Activated T-helper 2 cell treated with anti-CD3 and anti-CD28 coated beads, Interferon-gamma antibody, Interleukin-2, Interleukin-4, amounts not matched to agents 10 μg/mL and 5 μg/mL and 100 μg/mL, durations not matched to agents 14 hours and 24 hours and 36 hours (primary cell): ENCODE data around the gene CMTM4. TPM values are rescaled to one million over a fixed set of nuclear protein-coding genes. Genes with fewer than 3 reads are reported as not detected.

ENCODE experiments used
- DNase-seq: peaks from one replicate; pipeline ENCODE4 v3.0.0; 2021; ENCODE audit warnings: low spot score
- H3K27ac Mint-ChIP-seq: one replicate; pipeline ENCODE4 v1.8.0; 2021; ENCODE audit warnings: mixed read lengths
- H3K27me3 Mint-ChIP-seq: one replicate; pipeline ENCODE4 v1.8.0; 2021; ENCODE audit warnings: low read depth, mixed read lengths
- H3K36me3 Mint-ChIP-seq: one replicate; pipeline ENCODE4 v1.8.0; 2021; ENCODE audit warnings: low read depth, mixed read lengths
- H3K4me1 Mint-ChIP-seq: one replicate; pipeline ENCODE4 v1.8.0; 2021; ENCODE audit warnings: low read depth, mixed read lengths
- H3K4me3 Mint-ChIP-seq: one replicate; pipeline ENCODE4 v1.8.0; 2021; ENCODE audit warnings: low read depth, mild to moderate bottlenecking, moderate library complexity, mixed read lengths
- H3K9me3 Mint-ChIP-seq: one replicate; pipeline ENCODE4 v1.8.0; 2021; ENCODE audit warnings: mixed read lengths
- intact Hi-C: fragments of 100-400 bp; cut with micrococcal nuclease; formaldehyde crosslinking; loops from one replicate; pipeline ENCODE4 v1.15.1; 2023
- total RNA-seq: library from RNA; stranded (reverse); gene quantifications from 2 replicates; pipeline ENCODE4 v1.2.3, GENCODE V29; 2022

The CMTM4 gene
- total RNA-seq = 3.8 and 4.0 TPM in 2 replicates

- intact Hi-C loops = loop anchor here (5.0 kb wide), 1 partner anchor 90 kb away; no protein-coding TSS in a partner anchor
- no peaks in the 10 kb centered on the region for H3K36me3 Mint-ChIP-seq
- H3K27me3 Mint-ChIP-seq = peaks cover 39% of the 10 kb centered on the region
- peak; percentile 71 for DNase-seq
- H3K4me1 Mint-ChIP-seq = peaks cover 9% of the 10 kb centered on the region
- no peak within 1 kb of the TSS for H3K27ac Mint-ChIP-seq
- peak within 1 kb of the TSS; percentile 69 for H3K4me3 Mint-ChIP-seq
- no peaks in the 10 kb centered on the region for H3K9me3 Mint-ChIP-seq
Measured at GRCh38 chr16:66696669-66697630, at the start of gene CMTM4. Gene CMTM4, minus strand, starts transcription at chr16:66696743. Its CDS starts 218 bp downstream, at chr16:66696525.

DNA sequence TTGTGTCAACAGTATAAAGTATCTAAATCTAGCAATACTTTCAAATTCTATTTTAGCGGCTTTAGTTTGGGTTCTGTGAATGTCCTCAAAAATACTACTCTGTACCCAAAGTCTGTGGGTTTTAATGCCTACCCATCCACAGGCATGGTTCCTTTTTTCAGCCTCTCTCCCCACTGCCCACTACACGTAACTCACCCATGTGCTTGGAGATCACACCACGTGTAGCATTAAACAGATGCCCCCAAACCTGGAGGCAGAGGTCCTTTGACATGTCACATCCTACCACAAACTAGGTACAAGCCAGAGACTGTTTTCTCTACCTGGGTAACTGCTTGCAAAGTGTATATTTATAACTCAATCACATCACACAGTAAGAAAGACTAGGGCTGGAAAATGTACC is 49.5 kb upstream of the CMTM4 start:
- Mint-ChIP-seq H3K27ac (peak overlapping the region; percentile 13), H3K27me3 (no peaks in the 10 kb centered on the region), H3K4me3 (no peak overlapping the region), H3K4me1 (peaks cover 36% of the 10 kb centered on the region), H3K9me3 (no peaks in the 10 kb centered on the region), H3K36me3 (peaks cover 63% of the 10 kb centered on the region)
- intact Hi-C loops = no loop called here
- DNase-seq = no peak

DNA sequence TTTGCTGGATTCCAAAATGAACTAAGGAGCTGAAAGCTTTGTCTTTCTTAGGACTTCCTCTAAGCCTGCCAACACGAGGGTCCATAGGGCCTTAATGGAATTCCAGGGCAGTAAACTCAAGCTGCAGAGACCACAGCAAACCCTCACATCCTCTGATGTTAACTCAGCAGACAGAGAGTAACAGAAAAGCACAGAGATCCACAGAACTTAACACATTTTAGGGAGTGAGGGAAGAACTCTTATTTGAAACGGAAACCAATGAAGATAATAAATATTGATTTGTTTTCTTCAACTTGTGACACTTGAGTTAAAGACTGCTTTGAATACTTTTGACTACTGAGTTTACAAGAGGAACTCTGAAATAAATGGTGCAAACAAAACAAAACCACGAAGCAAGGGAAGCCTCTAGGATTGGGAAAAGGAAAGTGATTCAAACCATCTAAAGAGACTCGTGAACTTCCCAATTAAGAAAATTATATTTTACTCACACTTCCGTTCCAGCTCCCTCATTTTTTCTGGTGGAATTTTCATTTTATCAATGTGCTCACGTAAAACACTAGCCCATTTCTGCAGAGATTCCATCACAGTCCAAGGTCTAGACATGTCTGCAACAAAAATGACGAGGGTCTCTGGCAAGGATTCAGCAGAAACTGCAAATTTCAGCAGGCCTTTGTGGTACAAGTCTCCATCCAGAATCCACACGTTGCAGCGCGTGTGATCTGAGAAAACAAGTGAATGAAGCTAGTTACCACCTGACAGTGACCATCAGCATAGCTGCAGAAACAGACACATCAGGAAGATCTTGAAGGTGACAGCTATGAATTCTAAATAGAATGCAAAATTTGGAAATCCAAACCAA is 45.6 kb upstream of the CMTM4 start:
- DNase-seq = no peak
- Mint-ChIP-seq H3K27me3 (no peaks in the 10 kb centered on the region), H3K27ac (no peak overlapping the region), H3K4me3 (no peak overlapping the region), H3K9me3 (no peaks in the 10 kb centered on the region), H3K36me3 (peaks cover 64% of the 10 kb centered on the region), H3K4me1 (peaks cover 24% of the 10 kb centered on the region)
- intact Hi-C loops = loop anchor here (5.0 kb wide), 1 partner anchor 125 kb away; no protein-coding TSS in a partner anchor

DNA sequence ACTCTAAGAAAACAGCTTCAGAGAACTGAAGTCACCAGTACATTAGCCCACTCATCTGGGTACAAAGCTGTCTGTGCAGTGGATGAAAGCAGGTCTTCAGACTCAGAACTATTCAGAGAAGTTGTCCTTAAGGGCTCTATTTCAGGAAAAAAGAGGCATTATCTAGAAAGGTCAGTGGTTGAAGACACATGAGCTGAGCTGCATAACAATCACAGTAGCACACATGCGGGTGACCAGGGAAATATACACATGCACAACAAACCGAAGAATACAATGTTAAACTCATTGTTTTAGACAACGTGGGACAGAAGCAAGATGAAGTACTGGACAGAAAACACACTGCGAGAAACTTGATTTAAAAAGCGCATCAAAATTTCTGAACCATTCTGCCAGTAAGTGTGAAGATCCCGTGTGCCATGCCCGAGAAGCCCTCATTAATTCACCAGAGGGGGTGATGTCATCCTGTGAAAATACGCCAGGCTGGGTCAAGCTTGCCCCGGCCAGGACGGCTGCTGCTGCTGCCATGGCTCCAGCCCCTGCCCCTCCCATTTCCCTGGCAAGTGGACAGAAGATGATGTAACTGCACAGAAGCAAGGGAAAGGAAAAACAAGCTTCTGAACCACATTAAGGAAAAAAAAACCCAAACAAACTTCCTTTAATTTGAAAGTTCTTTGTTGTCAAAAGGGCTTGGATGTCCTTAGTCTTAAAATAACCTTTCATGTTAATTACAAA is 44.8 kb upstream of the CMTM4 start:
- Mint-ChIP-seq H3K4me1 (peaks cover 17% of the 10 kb centered on the region), H3K27ac (no peak overlapping the region), H3K36me3 (peaks cover 59% of the 10 kb centered on the region), H3K27me3 (no peaks in the 10 kb centered on the region), H3K9me3 (no peaks in the 10 kb centered on the region), H3K4me3 (no peak overlapping the region)
- intact Hi-C loops = loop anchor here (5.0 kb wide), 1 partner anchor 126 kb away; no protein-coding TSS in a partner anchor
- DNase-seq = no peak

DNA sequence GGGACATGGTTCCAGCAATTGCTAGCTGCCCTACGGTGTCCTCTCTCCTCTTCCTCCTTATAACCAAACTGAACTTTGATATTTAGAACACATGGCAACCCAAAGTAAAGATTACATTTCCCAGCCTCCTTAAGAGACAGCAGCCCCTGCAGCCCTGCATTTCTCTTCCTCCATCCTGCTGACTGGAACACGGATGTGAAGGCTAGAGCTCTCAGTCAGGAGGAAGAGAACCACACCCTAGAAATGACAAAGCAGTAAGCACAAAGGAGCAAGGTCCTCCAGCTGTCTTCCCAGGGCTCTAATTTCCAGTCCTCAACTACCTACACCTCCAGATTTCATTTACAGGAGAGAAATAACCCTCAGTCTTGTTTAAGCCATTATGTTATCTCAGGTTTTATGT is 44.0 kb upstream of the CMTM4 start:
- no peaks in the 10 kb centered on the region for H3K9me3 Mint-ChIP-seq
- DNase-seq = no peak
- intact Hi-C loops = loop anchor here (5.0 kb wide), 1 partner anchor 127 kb away; no protein-coding TSS in a partner anchor
- H3K4me3 Mint-ChIP-seq = no peak overlapping the region
- H3K27ac Mint-ChIP-seq = no peak overlapping the region
- H3K4me1 Mint-ChIP-seq = peaks cover 13% of the 10 kb centered on the region
- no peaks in the 10 kb centered on the region for H3K27me3 Mint-ChIP-seq
- H3K36me3 Mint-ChIP-seq = peaks cover 62% of the 10 kb centered on the region

GRCh38 chr16:66740010-66740409 is 43.5 kb upstream of the CMTM4 start:
- no peaks in the 10 kb centered on the region for H3K27me3 Mint-ChIP-seq
- DNase-seq = no peak
- H3K4me3 Mint-ChIP-seq = no peak overlapping the region
- no peaks in the 10 kb centered on the region for H3K9me3 Mint-ChIP-seq
- H3K27ac Mint-ChIP-seq = no peak overlapping the region
- peaks cover 13% of the 10 kb centered on the region for H3K4me1 Mint-ChIP-seq
- H3K36me3 Mint-ChIP-seq = peaks cover 67% of the 10 kb centered on the region
- intact Hi-C loops = loop anchor here (5.0 kb wide), 1 partner anchor 127 kb away; no protein-coding TSS in a partner anchor

- intact Hi-C loops = no loop called here
- no peak overlapping the region for H3K4me3 Mint-ChIP-seq
- DNase-seq = no peak
- peaks cover 11% of the 10 kb centered on the region for H3K4me1 Mint-ChIP-seq
- H3K27ac Mint-ChIP-seq = peak overlapping the region; percentile 28
- H3K36me3 Mint-ChIP-seq = peaks cover 76% of the 10 kb centered on the region
- no peaks in the 10 kb centered on the region for H3K27me3 Mint-ChIP-seq
- H3K9me3 Mint-ChIP-seq = no peaks in the 10 kb centered on the region
Measured at GRCh38 chr16:66735891-66736290, 39.3 kb upstream of the CMTM4 start.

GRCh38 chr16:66731101-66731500 is 34.6 kb upstream of the CMTM4 start:
- intact Hi-C loops = no loop called here
- no peak for DNase-seq
- no peak overlapping the region for H3K27ac Mint-ChIP-seq
- no peaks in the 10 kb centered on the region for H3K9me3 Mint-ChIP-seq
- peaks cover 67% of the 10 kb centered on the region for H3K36me3 Mint-ChIP-seq
- no peaks in the 10 kb centered on the region for H3K27me3 Mint-ChIP-seq
- H3K4me1 Mint-ChIP-seq = peaks cover 1% of the 10 kb centered on the region
- H3K4me3 Mint-ChIP-seq = no peak overlapping the region

GRCh38 chr16:66728804-66729203 is 32.3 kb upstream of the CMTM4 start:
- no peak for DNase-seq
- peaks cover 64% of the 10 kb centered on the region for H3K36me3 Mint-ChIP-seq
- no peak overlapping the region for H3K4me3 Mint-ChIP-seq
- H3K4me1 Mint-ChIP-seq = peaks cover 1% of the 10 kb centered on the region
- no peaks in the 10 kb centered on the region for H3K27me3 Mint-ChIP-seq
- intact Hi-C loops = loop anchor here (5.0 kb wide), 2 partner anchors 138 to 322 kb away; no protein-coding TSS in a partner anchor
- no peak overlapping the region for H3K27ac Mint-ChIP-seq
- no peaks in the 10 kb centered on the region for H3K9me3 Mint-ChIP-seq

- no peaks in the 10 kb centered on the region for H3K27me3 Mint-ChIP-seq
- no peak for DNase-seq
- peak overlapping the region; percentile 15 for H3K27ac Mint-ChIP-seq
- H3K9me3 Mint-ChIP-seq = no peaks in the 10 kb centered on the region
- peaks cover 65% of the 10 kb centered on the region for H3K36me3 Mint-ChIP-seq
- intact Hi-C loops = loop anchor here (5.0 kb wide), 2 partner anchors 139 to 321 kb away; no protein-coding TSS in a partner anchor
- peaks cover 1% of the 10 kb centered on the region for H3K4me1 Mint-ChIP-seq
- no peak overlapping the region for H3K4me3 Mint-ChIP-seq
Measured at GRCh38 chr16:66728117-66728787, 31.7 kb upstream of the CMTM4 start.

DNA sequence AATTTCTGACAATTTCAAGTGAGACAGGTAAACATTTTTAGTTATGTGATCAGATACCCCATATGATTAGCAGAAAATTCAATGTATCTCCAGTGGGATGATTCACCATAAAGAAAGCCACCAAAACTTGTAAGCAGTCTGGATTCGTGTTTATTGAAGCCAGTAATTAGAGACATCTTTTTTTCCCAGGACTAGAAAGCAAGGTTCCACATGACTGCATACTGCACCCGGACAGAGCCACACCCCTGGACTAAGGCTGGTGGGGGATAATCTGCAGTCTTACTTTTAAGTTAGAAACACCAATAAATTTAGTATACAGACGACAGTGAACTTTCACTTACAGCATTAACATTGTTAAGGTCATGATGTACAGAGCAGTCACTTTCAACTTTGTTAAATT is 24.2 kb upstream of the CMTM4 start:
- no peaks in the 10 kb centered on the region for H3K4me1 Mint-ChIP-seq
- intact Hi-C loops = no loop called here
- H3K27ac Mint-ChIP-seq = no peak overlapping the region

More for the DNA sequence above, 24.2 kb upstream of the CMTM4 start:
- Mint-ChIP-seq H3K4me3 (no peak overlapping the region), H3K9me3 (no peaks in the 10 kb centered on the region), H3K36me3 (peaks cover 36% of the 10 kb centered on the region), H3K27me3 (no peaks in the 10 kb centered on the region)
- DNase-seq = no peak
